Measurements from ENCODE around the gene TEF.

DNA sequence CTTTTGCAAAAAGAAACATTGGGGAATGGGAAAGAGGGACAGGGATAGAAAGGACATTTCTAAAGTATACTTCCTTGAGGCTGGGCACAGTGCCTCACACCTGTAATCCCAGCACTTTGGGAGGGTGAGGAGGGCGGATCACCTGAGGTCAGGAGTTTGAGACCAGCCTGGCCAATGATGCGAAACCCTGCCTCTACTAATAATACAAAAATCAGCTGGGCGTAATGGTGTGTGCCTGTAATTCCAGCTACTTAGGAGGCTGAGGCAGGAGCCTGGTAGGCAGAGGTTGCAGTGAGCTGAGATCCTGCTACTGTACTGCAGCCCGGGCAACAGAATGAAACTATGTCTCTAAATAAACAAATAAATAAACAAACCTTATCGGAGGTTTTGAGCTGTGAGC, 16.3 kb upstream of the TEF start:
- TF ChIP-seq, protein P1, sequence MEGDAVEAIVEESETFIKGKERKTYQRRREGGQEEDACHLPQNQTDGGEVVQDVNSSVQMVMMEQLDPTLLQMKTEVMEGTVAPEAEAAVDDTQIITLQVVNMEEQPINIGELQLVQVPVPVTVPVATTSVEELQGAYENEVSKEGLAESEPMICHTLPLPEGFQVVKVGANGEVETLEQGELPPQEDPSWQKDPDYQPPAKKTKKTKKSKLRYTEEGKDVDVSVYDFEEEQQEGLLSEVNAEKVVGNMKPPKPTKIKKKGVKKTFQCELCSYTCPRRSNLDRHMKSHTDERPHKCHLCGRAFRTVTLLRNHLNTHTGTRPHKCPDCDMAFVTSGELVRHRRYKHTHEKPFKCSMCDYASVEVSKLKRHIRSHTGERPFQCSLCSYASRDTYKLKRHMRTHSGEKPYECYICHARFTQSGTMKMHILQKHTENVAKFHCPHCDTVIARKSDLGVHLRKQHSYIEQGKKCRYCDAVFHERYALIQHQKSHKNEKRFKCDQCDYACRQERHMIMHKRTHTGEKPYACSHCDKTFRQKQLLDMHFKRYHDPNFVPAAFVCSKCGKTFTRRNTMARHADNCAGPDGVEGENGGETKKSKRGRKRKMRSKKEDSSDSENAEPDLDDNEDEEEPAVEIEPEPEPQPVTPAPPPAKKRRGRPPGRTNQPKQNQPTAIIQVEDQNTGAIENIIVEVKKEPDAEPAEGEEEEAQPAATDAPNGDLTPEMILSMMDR (IDR thresholded peaks at IDR 0.05; ENCODE audit: insufficient read depth, low read length) = no peak
- TF ChIP-seq, protein P2, sequence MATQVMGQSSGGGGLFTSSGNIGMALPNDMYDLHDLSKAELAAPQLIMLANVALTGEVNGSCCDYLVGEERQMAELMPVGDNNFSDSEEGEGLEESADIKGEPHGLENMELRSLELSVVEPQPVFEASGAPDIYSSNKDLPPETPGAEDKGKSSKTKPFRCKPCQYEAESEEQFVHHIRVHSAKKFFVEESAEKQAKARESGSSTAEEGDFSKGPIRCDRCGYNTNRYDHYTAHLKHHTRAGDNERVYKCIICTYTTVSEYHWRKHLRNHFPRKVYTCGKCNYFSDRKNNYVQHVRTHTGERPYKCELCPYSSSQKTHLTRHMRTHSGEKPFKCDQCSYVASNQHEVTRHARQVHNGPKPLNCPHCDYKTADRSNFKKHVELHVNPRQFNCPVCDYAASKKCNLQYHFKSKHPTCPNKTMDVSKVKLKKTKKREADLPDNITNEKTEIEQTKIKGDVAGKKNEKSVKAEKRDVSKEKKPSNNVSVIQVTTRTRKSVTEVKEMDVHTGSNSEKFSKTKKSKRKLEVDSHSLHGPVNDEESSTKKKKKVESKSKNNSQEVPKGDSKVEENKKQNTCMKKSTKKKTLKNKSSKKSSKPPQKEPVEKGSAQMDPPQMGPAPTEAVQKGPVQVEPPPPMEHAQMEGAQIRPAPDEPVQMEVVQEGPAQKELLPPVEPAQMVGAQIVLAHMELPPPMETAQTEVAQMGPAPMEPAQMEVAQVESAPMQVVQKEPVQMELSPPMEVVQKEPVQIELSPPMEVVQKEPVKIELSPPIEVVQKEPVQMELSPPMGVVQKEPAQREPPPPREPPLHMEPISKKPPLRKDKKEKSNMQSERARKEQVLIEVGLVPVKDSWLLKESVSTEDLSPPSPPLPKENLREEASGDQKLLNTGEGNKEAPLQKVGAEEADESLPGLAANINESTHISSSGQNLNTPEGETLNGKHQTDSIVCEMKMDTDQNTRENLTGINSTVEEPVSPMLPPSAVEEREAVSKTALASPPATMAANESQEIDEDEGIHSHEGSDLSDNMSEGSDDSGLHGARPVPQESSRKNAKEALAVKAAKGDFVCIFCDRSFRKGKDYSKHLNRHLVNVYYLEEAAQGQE (IDR thresholded peaks at IDR 0.05; ENCODE audit: insufficient replicate concordance, low read depth) = no peak
- no peak for TF ChIP-seq POLR2AphosphoS5 (IDR thresholded peaks at IDR 0.05; ENCODE audit: low read depth)
